Kidney (tissue), 14 donors: ENCODE results near the gene PROC. TPM values are rescaled to one million over a fixed set of nuclear protein-coding genes. Genes with fewer than 3 reads are reported as not detected.
A peak's percentile ranks its signal among the peaks of the same experiment; 100 is the strongest.

Experiments used
- DNase-seq, 5 donors: peaks; one replicate each; pipeline ENCODE4 v3.0.0-alpha.2; 2013 to 2020
- FAIRE-seq: peaks from 2 replicates; lab custom pipeline; 2012; peaks lifted over from hg19 to GRCh38; lab: Jason Lieb, UNC
- H3K27ac ChIP-seq, 2 donors: one replicate each; pipeline ENCODE4 v1.7.0; 2013; ENCODE audit warnings: low read depth in 2 of 2, low read length in 2 of 2, inconsistent platforms in 1 of 2
- H3K27me3 ChIP-seq: one replicate; pipeline ENCODE4 v1.7.1; 2013; ENCODE audit warnings: low read length, inconsistent platforms; ENCODE audit not compliant: control insufficient read depth, insufficient read depth
- H3K36me3 ChIP-seq, 3 donors: one replicate each; pipeline versions ENCODE4 v1.7.0 to v1.7.1; 2013; ENCODE audit warnings: low read length in 3 of 3, control low read depth in 1 of 3, inconsistent platforms in 1 of 3; ENCODE audit not compliant: insufficient read depth in 3 of 3, control insufficient read depth in 2 of 3
- H3K4me1 ChIP-seq, 3 donors: one replicate each; pipeline versions ENCODE4 v1.7.0 to v1.7.1; 2013; ENCODE audit warnings: low read length in 3 of 3, inconsistent platforms in 1 of 3, low read depth in 1 of 3; ENCODE audit not compliant: control insufficient read depth in 2 of 3, insufficient read depth in 2 of 3
- H3K4me3 ChIP-seq, 3 donors: one replicate each; pipeline versions ENCODE4 v1.7.0 to v1.8.1; 2013; ENCODE audit warnings: low read length in 3 of 3, control low read depth in 1 of 3, inconsistent platforms in 1 of 3
- H3K9ac ChIP-seq, 3 donors: one replicate each; pipeline versions ENCODE4 v1.7.0 to v1.7.1; 2013; ENCODE audit warnings: low read length in 3 of 3, control low read depth in 1 of 3, inconsistent platforms in 1 of 3
- H3K9me3 ChIP-seq, 3 donors: one replicate each; pipeline versions ENCODE4 v1.7.0 to v1.7.1; 2013; ENCODE audit warnings: low read length in 3 of 3, control low read depth in 1 of 3, inconsistent platforms in 1 of 3; ENCODE audit not compliant: control insufficient read depth in 2 of 3, insufficient read depth in 1 of 3
- CTCF ChIP-seq: IDR thresholded peaks from 3 replicates; pipeline ENCODE4 v1.5.1; 2012; ENCODE audit warnings: mild to moderate bottlenecking, moderate library complexity, borderline replicate concordance; ENCODE audit not compliant: insufficient read depth; ENCODE audit errors: extremely low read depth
- intact Hi-C: fragments of 100-400 bp; cut with DNase I; formaldehyde crosslinking; loops from one replicate; pipeline ENCODE4 v1.11.1; 2022
- polyA plus RNA-seq: library from polyadenylated mRNA; stranded (reverse); fragments of 350-450 nt; fragmentation: Illumina TruSeq; extraction: RNeasy Lipid Tissue Mini Kit (QIAGEN cat#74804); gene quantifications from one replicate; pipeline ENCODE4 v1.2.3, GENCODE V29; 2014; ENCODE audit warnings: low read depth, low replicate concordance; ENCODE audit not compliant: insufficient read depth
- total RNA-seq: library from RNA; stranded (reverse); fragmentation: NEBNext Ultra II Directional; extraction: Animal tissue kit (Norgen Biotek cat#: 25700); gene quantifications from one replicate; pipeline ENCODE4 v1.2.1, GENCODE V29; 2021
- donor health status: control.
- donor health status: control.
- donor health status: control.
- donor health status: control.
- donor health status: control.
- donor health status: DM: yes; HTN: yes; CAD: no.
- donor health status: Normal renal cell carcinoma (clear cell type).

Gene PROC
- total and polyA plus RNA-seq, 2 donors from 2014 or later = 5.9 to 51.0 TPM

- no peaks in the 10 kb centered on the region for H3K36me3 ChIP-seq
- FAIRE-seq (no peak), DNase-seq (no peak)
- intact Hi-C loops = no loop called here
- H3K4me3 ChIP-seq = no peak overlapping the region
- no peak overlapping the region for H3K27ac ChIP-seq
- no peaks in the 10 kb centered on the region for H3K27me3 ChIP-seq
- TF ChIP-seq CTCF = no peak
- no peak overlapping the region for H3K9ac ChIP-seq
- H3K4me1 ChIP-seq = peaks cover 0 to 12% (median 5%) of the 10 kb centered on the region in 3 donors
- H3K9me3 ChIP-seq = no peaks in the 10 kb centered on the region
Observed at GRCh38 chr2:127382831-127383230, 35.4 kb upstream of the PROC start.

GRCh38 chr2:127384529-127384928 is 33.7 kb upstream of the PROC start:
- peaks cover 0 to 23% (median 10%) of the 10 kb centered on the region in 3 donors for H3K4me1 ChIP-seq
- H3K36me3 ChIP-seq = no peaks in the 10 kb centered on the region
- no peak overlapping the region for H3K27ac ChIP-seq
- H3K9ac ChIP-seq = no peak overlapping the region
- TF ChIP-seq CTCF = no peak
- no peaks in the 10 kb centered on the region for H3K27me3 ChIP-seq
- DNase-seq (no peak), FAIRE-seq (no peak)
- intact Hi-C loops = no loop called here
- H3K4me3 ChIP-seq = no peak overlapping the region
- no peaks in the 10 kb centered on the region for H3K9me3 ChIP-seq

GRCh38 chr2:127386246-127386645 is 32.0 kb upstream of the PROC start:
- no peaks in the 10 kb centered on the region for H3K36me3 ChIP-seq
- H3K9me3 ChIP-seq = no peaks in the 10 kb centered on the region
- peaks cover 0 to 23% (median 10%) of the 10 kb centered on the region in 3 donors for H3K4me1 ChIP-seq
- intact Hi-C loops = no loop called here
- H3K4me3 ChIP-seq = peak overlapping the region in 2 of 3 donors; percentile 40 to 89
- H3K9ac ChIP-seq = no peak overlapping the region
- no peak for FAIRE-seq
- no peak for TF ChIP-seq CTCF
- H3K27me3 ChIP-seq = no peaks in the 10 kb centered on the region
- no peak for DNase-seq
- H3K27ac ChIP-seq = no peak overlapping the region
